GM18907 (cell line): ENCODE results near the gene ITGA8.
"Not testable (repeated sequence)": the region's sequence is repeated elsewhere in the genome, so short reads cannot be mapped to it uniquely, and the experiment has no call there.

Source experiments
- ATAC-seq: cut with Tn5 transposase; IDR thresholded peaks from one replicate; pipeline ENCODE4 v1.9.1; 2021; ENCODE audit warnings: mild to moderate bottlenecking, moderate library complexity; ENCODE audit not compliant: unreplicated experiment

Gene ITGA8

DNA sequence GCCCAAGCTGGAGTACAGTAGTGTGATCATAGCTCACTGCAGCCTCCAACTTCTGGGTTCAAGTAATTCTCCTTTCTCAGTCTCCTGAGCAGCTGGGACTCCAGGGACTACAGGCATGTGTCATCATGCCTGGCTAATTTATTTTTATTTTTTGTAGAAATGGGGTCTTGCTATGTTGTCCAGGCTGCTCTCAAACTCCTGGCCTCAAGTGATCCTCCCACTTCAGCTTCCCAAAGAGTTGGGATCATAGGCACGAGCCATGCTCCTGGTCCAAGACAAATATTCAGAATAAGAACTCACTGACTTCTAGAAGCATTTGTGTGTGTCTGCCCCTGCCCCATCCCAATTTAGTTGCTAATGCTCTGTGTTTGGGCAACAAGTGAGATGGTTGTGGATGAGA, 151.8 kb downstream of the ITGA8 start:
- ATAC-seq, result no peak

DNA sequence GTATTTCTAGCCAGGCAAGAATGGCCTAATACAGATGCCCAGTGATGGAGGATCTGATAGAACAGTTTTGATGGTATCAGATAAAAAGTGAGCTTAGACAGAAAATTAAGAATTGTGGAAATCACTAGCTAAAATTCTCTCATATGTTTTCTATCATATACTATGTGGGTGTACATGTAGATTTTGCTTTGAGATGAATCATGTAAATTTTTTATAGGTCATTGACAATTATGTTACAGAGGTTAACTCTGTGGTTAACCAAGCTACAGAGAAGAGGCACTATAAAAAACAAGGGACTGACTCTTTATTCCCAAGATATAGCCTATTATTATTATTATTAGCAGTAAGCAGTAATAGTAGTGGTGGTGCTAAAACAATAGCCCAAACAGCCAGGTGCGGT, 156.5 kb downstream of the ITGA8 start:
- no peak for ATAC-seq

DNA sequence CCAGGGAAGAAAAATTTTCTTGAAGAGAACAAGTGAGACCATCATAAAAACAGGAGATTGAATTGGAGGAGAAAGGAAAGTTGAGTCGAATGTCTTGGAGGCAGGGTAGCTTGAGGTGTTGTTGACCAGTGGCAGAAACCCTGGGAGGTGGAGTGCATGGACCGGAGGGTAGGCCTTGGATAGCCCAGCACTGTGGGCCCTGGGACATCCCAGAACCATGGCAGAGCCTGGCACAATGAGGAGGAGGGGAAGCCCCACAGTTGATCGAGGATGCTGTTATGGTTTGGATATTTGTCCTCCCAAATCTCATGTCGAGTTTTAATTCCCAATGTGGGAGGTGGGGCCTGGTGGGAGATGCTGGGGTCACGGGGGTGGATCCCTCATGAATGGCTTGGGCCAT, 157.1 kb downstream of the ITGA8 start:
- no peak for ATAC-seq

DNA sequence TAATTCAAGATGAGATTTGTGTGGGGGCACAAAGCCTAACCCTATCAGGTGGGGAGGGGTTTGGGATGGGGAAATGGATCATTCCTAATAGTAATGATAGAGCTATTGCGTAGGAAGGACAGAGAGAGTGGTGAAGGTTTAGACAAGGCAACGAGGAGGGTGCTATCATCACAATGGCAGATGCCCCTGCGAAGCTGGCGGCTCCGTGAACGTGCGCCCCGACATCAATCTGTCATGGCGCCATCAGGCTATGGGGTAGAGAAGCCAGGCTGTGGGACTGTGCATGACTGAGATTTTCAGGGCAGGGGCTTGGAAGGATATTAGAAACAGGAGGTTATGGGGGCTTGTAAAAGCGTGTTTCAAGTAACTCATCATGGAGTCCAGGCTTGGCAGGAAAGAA, 157.6 kb downstream of the ITGA8 start:
- no peak for ATAC-seq

DNA sequence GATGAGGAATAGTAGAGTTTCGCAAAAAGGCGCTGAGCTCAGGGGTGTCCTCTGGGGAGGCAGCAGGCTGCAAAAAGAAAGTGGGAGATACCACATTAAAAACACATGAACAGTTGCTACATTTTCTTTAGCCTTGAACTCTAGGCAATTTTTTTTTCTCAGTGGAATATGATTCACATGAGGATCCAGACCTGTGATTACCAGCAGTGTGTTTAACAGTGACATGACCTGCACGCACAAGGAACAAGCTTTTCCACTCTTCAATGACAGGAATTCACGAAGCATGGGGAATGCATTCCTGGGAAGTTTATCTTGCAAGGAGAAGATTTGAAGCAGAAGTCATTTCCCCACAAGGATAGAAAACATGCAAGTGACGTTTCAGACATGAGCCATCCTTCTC, 161.6 kb downstream of the ITGA8 start:
- ATAC-seq, result no peak

DNA sequence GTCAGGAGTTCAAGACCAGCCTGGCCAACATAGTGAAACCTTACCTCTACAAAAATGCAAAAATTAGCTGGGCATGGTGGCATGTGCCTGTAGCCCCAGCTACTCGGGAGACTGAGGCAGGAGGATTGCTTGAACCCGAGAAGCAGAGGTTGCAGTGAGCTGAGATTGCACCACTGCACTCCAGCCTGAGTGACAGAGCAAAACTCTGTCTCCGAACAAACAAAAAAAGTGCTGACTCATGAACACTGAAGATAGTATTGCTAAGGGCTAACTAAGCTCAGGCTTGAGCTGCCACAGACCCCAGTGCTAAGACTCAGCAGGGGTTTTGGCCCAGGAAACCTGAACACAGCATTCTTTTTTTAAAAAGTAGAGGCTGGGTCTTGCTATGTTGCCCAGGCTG, 162.6 kb downstream of the ITGA8 start:
- not testable (repeated sequence) for ATAC-seq

DNA sequence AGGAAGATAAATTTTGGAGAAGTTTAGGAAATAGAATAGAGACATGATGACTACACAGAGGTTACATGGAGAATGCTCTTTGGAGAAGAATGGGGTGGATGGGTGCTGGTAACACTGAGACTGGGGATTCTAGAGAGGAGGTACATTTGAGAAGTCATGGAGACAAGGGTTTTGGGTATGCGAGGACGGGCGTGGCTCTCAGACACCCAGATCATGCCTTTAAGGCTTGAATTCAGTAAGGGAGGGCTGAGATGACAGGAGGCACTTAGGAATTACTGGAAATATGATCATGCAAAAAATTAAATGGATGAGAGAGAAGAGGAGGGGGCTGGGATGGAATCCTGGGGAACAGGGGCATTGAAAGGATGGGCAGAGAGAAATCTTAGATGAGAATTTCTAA, 168.8 kb downstream of the ITGA8 start:
- ATAC-seq, result no peak

DNA sequence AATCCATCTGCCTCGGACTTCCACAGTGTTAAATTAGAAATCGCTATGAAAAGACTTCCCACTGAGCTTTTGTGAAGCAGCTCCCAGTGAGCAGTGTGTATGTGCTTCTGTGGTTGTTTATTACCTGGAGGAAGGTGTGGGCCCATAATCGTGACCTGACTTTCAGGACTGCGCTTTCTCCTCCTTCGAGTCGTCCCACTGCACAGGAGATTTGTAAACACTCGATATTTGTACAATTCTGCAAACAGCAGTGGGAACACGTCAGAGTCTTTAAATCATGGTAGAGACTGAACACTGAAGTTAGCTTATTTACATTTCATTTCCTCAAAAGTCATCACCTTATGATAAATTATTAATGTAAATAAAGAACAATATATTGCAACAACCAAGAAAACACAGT, 171.4 kb downstream of the ITGA8 start:
- no peak for ATAC-seq

DNA sequence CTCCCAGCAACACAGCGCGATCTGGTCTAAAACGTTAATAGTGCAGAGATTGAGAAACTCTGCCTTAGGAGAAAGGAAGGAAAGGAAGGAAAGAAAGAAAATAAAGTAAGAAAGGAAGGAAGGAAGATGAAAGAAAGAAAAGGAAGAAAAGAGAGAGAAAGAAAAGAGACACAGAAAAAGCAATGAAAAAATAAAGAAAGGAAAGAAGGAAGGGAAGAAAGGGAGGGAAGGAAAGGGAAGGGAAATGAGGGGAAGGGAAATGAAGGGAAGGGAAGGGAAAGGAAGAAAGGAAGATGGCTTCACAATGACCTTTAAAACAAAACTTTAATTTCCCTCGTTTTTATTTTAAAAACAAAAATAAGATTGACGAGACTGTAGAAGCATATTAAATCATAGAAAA, 173.1 kb downstream of the ITGA8 start:
- no peak for ATAC-seq

DNA sequence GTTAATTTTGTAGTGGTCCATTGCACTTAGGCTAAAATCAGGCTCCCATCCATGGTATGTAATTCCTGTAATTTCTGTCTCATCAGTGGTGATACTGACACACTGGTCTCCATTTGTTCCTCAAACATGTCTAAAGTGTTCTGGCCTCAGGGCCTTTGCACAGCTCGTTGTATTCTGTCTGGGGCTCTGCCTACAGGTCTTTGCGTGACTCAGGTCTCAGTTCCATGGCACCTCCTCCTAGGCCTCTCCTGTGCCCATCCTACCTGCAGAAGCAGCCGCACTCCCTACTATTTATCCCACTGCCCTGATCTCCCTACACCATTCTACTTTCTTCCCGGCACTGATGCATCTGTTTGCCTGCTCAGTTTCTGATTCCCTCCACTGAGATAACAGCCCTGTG, 173.8 kb downstream of the ITGA8 start:
- ATAC-seq, result no peak

DNA sequence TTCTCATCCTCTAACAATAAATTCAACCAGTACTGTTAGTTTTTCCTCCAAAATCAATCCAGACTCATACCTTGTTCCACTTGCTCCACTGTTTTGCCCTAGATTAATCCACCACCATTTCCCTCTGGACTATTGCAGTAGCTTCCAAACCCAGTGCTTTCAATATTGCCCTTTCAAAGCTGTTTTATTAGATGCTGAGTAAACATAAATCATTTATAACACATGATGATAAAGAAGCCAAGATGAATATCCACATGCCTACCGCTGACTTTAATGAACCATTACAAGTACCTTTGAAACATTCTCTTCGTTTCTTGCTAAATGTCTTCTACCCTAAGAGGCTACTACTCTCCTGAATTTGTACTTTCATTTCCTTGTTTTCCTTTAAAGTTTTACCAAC, 174.5 kb downstream of the ITGA8 start:
- no peak for ATAC-seq

DNA sequence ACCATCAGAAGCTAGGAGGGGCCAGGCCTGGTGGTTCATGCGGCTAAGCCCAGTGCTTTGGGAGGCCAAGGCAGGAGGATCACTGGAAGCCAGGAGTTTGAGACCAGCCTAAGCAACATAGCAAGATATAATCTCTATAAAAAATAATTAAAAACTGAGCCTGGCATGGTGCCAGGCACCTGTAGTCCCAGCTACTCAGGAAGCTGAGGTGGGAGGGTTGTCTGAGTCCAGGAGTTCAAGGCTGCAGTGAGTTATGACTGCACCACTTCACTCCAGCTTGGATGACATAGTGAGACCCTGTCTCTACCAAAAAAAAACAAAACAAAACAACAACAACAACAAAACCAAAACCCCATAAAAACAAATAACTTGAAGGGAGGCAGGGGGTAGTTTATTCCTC, 175.7 kb downstream of the ITGA8 start:
- ATAC-seq, result no peak

DNA sequence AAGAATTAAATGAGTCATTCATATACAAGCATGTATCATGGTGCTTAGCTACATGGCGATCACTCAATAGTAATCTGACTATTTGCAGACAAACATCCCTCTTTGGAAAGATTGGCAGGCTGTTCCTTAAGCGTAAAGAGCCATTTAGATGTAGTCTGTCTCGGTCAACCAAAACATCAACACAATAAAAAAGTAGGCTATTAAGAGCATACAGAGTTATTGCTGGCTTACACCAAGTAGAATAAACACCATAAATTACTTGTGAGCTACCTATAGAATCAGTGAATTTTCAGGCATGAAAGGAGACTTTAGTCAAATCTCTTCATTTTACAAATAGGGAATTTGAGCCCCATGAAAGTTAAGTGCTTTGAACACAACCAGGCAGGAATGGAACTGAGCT, 176.9 kb downstream of the ITGA8 start:
- ATAC-seq, result no peak

DNA sequence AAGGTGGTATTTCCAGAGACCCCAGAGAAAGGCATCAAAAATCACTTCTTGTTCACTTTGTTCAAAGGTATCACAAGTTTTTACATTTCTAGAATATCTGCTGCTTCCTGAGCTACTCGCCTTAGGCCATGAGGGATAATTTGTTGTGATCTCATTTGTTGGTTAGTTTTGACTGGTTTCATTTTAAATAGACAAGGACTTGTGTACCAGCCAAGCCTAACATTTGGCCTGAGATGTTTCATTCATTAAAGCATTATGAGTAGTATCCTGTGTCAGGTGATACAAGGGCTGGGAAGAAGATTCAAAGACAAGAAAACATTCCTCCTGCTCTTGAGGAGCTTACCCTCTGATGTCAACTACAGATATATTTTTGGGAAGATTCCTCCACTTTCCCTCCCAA, 178.3 kb downstream of the ITGA8 start:
- ATAC-seq, result no peak

DNA sequence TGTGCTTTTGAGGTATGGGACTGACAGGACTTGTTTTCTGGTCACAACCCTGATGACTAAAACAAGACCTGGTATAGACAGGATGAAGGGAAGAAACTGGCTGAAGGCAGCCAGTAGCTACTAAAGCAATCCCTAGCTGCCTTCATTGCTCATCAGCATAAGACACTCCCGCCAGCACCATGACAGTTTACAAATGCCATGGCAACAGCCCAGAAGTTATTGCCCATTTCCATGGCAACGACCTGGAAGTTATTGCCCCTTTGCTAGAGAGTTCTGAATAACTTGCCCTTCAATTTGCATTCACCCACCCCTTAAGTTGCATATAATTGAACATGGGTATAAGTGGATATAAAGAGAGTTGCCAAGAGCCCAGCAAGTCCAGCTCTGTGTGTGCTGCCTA, 179.0 kb downstream of the ITGA8 start:
- ATAC-seq, result no peak

DNA sequence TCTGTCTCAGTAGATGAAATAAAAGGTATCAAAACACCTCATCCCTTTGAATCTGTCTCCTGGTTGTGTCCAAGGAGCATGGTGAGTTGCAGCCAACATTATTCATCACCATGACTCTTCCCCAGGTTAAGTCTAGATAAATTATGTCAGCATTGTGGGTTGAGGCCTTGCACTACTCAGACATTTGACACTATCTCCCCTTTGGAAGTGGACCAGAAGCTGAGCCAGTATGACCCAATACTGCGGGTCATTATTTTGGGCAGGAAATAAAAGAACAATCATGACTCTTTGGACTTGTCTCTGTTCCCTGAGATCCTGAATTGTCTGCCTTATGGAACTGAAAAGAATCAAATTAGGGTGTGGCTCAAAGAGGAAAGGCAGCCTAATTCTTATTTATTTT, 180.5 kb downstream of the ITGA8 start:
- no peak for ATAC-seq

DNA sequence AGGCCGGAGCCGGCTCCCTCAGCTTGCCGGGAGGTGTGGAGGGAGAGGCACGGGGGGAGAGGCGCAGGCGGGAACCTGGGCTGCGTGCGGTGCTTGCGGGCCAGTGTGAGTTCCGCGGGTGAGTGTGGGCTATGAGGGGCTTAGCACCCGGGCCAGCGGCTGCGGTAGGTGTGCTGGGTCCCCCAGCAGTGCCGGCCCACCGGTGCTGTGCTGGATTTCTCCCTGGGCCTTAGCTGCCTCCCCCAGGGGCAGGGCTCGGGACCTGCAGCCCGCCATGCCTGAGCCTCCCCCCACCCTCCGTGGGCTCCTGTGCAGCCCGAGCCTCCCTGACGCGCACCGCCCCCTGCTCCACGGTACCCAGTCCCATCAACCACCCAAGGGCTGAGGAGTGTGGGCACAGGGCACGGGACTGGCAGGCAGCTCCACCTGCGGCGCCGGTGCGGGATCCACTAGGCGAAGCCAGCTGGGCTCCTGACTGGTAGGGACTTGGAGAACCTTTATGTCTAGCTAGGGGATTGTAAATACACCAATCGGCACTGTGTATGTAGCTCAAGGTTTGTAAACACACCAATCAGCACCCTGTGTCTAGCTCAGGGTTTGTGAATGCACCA, 184.7 kb downstream of the ITGA8 start:
- ATAC-seq, result not testable (repeated sequence)

DNA sequence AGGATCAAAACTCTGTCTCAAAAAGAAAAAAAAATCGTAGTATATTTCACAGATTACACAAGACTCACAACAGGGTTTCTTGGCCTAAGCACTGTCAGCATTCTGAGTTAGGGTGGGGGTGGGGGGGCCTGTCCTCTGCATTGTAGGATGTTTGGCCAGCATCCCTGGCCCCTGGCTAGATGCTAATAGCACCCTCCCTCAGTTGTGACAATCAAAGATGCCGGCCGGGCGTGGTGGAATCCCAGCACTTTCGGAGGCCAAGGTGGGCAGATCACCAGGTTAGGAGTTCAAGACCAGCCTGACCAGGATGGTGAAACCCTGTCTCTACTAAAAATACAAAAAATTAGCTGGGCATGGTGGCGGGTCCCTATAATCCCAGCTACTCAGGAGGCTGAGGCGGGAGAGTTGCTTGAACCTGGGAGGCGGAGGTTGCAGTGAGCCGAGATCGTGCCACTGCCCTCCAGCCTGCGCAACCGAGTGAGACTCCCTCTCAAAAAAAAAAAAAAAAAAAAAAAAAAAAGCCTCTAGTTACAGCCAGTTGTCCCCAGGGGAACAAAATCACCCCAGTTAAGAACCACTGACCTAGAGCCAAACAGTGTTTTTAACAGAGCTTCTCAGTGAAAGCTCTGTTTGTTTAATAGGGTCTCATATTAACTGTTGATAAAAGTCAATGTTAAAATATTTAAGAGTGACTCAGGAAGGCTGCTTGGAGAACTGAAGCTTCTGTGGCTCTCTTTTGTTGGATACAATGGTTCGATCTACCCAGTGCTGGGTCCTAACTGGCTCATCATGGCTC, 187.6 kb downstream of the ITGA8 start:
- ATAC-seq, result no peak

DNA sequence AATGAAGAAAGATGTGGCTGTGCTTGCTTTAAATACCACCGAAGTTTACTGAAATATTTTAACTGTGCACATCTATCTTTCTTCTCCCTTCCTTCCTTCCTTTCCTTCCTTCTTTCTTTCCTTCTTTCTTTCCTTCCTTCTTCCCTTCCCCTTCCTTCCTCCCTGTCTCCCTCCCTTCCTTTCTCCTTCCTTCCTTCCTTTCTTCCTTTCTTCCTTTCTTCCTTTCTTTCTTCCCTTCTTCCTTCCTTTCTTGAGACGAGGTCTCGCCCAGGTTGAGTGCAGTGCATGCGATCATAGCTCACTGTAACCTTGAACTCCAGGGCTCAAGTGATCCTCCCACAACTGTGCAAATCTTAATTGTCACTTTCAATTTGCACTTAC, 190.9 kb downstream of the ITGA8 start:
- no peak for ATAC-seq

DNA sequence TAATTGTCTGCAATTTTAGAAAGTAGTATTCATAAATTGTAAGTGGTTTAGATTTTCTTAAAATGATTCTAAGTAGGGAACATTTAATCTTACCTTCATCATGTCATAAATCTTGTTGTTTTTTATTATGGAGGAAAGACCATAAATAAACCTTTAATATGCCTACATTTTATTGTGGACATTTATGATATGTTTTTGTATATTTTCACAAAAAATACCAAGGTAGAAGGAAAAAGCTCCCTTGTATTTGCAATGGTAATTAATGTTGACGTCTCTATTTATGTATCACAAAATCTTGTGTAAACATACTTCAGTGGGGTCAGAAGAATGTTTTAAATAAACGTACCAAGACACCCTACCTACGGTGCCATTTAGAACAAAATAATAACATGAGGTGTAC, 193.0 kb downstream of the ITGA8 start:
- ATAC-seq, result no peak

DNA sequence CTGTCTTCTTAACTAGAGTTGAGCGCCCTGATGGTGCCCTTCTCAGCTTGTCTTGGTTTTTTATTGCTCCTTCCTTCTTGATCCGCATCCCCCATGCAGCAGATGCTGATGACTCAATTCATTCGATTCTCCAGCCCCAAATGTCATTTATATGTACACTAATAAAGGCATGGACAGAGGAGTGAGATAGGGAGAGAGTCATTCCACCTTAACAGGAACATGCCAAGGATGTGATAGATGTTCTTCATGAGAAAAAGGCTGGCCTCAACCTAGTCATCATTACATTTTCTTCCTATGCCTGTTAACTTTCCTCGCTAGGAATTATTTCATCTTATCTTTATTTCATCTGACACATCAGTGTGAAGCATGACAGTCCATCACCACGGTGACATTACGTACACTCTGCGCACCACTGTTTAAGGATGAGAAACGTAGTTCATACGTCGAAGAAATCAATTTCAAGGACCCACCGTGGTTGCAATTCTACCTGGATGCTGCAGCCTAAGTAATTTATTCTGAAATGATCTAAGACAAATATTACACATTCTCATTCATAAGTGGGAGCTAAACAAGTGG, 198.3 kb downstream of the ITGA8 start:
- ATAC-seq, result no peak

DNA sequence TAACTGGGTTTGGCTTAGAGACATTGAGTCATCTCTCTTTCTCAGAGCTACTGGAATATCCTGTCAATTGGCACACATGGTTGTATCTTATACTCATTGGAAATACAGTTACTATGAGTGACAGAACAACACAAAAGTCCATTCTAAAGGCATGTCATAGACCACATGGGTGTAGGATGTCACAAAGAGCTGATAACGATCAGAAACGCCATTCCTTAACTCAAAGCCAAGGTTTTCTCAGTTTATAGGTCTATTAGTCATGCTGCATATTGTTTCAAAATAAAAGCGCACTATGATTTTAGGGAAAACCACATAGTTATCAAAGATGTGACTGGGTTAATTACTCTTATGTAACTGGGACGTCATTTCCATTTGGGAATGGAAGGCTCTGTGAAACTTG, 201.5 kb downstream of the ITGA8 start:
- ATAC-seq, result no peak
